Activated B cell treated with CpG ODN at 0.5 μM for 24 hours (primary cell): ENCODE data around the gene BCL2A1. TPM values are rescaled to one million over a fixed set of nuclear protein-coding genes. Genes with fewer than 3 reads are reported as not detected.
A peak's percentile ranks its signal among the peaks of the same experiment; 100 is the strongest.

ENCODE experiments used
- ATAC-seq: fragments of 200-7000 bp; cut with Tn5 transposase; one replicate; pipeline ENCODE4 v1.10.0; 2021; ENCODE audit warnings: low read depth, mild to moderate bottlenecking, moderate library complexity
- CTCF ChIA-PET: fragments of 350-600 bp; sonication (Branson Sonifier 250); formaldehyde crosslinking; loops from one replicate; lab custom pipeline; 2021; ENCODE audit warnings: antibody characterized with exemption; lab: Charles Lee
- POLR2A ChIA-PET: fragments of 350-600 bp; sonication (Branson Sonifier 250); formaldehyde crosslinking; loops from one replicate; lab custom pipeline; 2021; ENCODE audit warnings: antibody characterized with exemption; lab: Charles Lee
- DNase-seq: peaks from one replicate; pipeline ENCODE4 v3.0.0; 2022
- H3K27ac Mint-ChIP-seq: one replicate; pipeline ENCODE4 v1.8.0; 2020; ENCODE audit warnings: mixed read lengths
- H3K27me3 Mint-ChIP-seq: one replicate; pipeline ENCODE4 v1.8.0; 2021; ENCODE audit warnings: mixed read lengths
- H3K36me3 Mint-ChIP-seq: one replicate; pipeline ENCODE4 v1.8.0; 2021; ENCODE audit warnings: low read depth, mixed read lengths
- H3K4me1 Mint-ChIP-seq: one replicate; pipeline ENCODE4 v1.8.0; 2021; ENCODE audit warnings: mixed read lengths
- H3K4me3 Mint-ChIP-seq: one replicate; pipeline ENCODE4 v1.8.0; 2020; ENCODE audit warnings: mild to moderate bottlenecking, mixed read lengths
- H3K9me3 Mint-ChIP-seq: one replicate; pipeline ENCODE4 v1.8.0; 2020; ENCODE audit warnings: mixed read lengths
- CTCF ChIP-seq: fragments of 200-600 bp; IDR thresholded peaks from one replicate; pipeline ENCODE4 v1.8.0; 2022; ENCODE audit warnings: antibody characterized with exemption, mild to moderate bottlenecking
- intact Hi-C: fragments of 100-400 bp; cut with micrococcal nuclease; formaldehyde crosslinking; loops from one replicate; pipeline ENCODE4 v1.15.1; 2024
- total RNA-seq: library from RNA; stranded (reverse); gene quantifications from 2 replicates; pipeline ENCODE4 v1.2.3, GENCODE V29; 2022

The BCL2A1 gene
- total RNA-seq, 1 donor from 2014 or later, result 181 TPM

GRCh38 chr15:80010131-80010673 is 39.2 kb upstream of the BCL2A1 start:
- H3K4me3 Mint-ChIP-seq, result peak overlapping the region; percentile 57
- intact Hi-C loops, result loop anchor here (2.0 kb wide), 2 partner anchors 31 to 49 kb away; partner anchors contain the start of gene ZFAND6
- CTCF ChIA-PET, result no interaction called here
- ATAC-seq, result peak; percentile 56
- POLR2A ChIA-PET, result interaction anchor here (0.8 to 5.0 kb wide), 8 partner anchors 23 to 142 kb away, joined by 3 to 39 read pairs (median 4); partner anchors contain the start of genes BCL2A1 and ZFAND6
- peak overlapping the region; percentile 87 for H3K27ac Mint-ChIP-seq
- peaks cover 73% of the 10 kb centered on the region for H3K4me1 Mint-ChIP-seq
- no peak for DNase-seq
- H3K27me3 Mint-ChIP-seq, result no peaks in the 10 kb centered on the region
- H3K9me3 Mint-ChIP-seq, result peaks cover 5% of the 10 kb centered on the region
- peaks cover 11% of the 10 kb centered on the region for H3K36me3 Mint-ChIP-seq
- no peak for TF ChIP-seq CTCF

GRCh38 chr15:80007532-80007931 is 36.5 kb upstream of the BCL2A1 start:
- ATAC-seq, result no peak
- TF ChIP-seq CTCF, result no peak

GRCh38 chr15:80006946-80007345 is 36.0 kb upstream of the BCL2A1 start:
- ChIA-PET POLR2A (interaction anchor here (0.6 to 5.0 kb wide), 4 partner anchors 10 to 53 kb away, joined by 8 to 39 read pairs (median 16); partner anchors contain the start of gene ZFAND6), CTCF (interaction anchor here (0.8 kb wide), 1 partner anchor 151 kb away, joined by 3 read pairs; no protein-coding TSS in a partner anchor)
- DNase-seq (no peak), ATAC-seq (no peak)
- Mint-ChIP-seq H3K4me3 (no peak overlapping the region), H3K9me3 (no peaks in the 10 kb centered on the region), H3K36me3 (peaks cover 10% of the 10 kb centered on the region), H3K27me3 (no peaks in the 10 kb centered on the region), H3K4me1 (peaks cover 51% of the 10 kb centered on the region), H3K27ac (peak overlapping the region; percentile 56)
- intact Hi-C loops, result no loop called here
- TF ChIP-seq CTCF, result no peak

More at GRCh38 chr15:80007532-80007931, 36.5 kb upstream of the BCL2A1 start:
- H3K27me3 Mint-ChIP-seq, result no peaks in the 10 kb centered on the region
- peak overlapping the region; percentile 56 for H3K27ac Mint-ChIP-seq
- CTCF ChIA-PET, result no interaction called here
- no peak overlapping the region for H3K4me3 Mint-ChIP-seq
- POLR2A ChIA-PET, result interaction anchor here (0.6 to 5.0 kb wide), 4 partner anchors 10 to 53 kb away, joined by 8 to 39 read pairs (median 16); partner anchors contain the start of gene ZFAND6
- peaks cover 7% of the 10 kb centered on the region for H3K36me3 Mint-ChIP-seq
- intact Hi-C loops, result no loop called here
- H3K9me3 Mint-ChIP-seq, result no peaks in the 10 kb centered on the region
- peaks cover 57% of the 10 kb centered on the region for H3K4me1 Mint-ChIP-seq
- no peak for DNase-seq

- DNase-seq (no peak), ATAC-seq (no peak)
- peaks cover 19% of the 10 kb centered on the region for H3K36me3 Mint-ChIP-seq
- POLR2A ChIA-PET, result no interaction called here
- TF ChIP-seq CTCF, result no peak
- intact Hi-C loops, result no loop called here
- no peaks in the 10 kb centered on the region for H3K27me3 Mint-ChIP-seq
- H3K9me3 Mint-ChIP-seq, result peaks cover 4% of the 10 kb centered on the region
- CTCF ChIA-PET, result no interaction called here
- peaks cover 26% of the 10 kb centered on the region for H3K4me1 Mint-ChIP-seq
- peak overlapping the region; percentile 61 for H3K27ac Mint-ChIP-seq
- no peak overlapping the region for H3K4me3 Mint-ChIP-seq
These were observed 33.0 kb upstream of the BCL2A1 start for GRCh38 chr15:80003934-80004472.

- Mint-ChIP-seq H3K9me3 (peaks cover 4% of the 10 kb centered on the region), H3K36me3 (peaks cover 19% of the 10 kb centered on the region), H3K4me3 (no peak overlapping the region), H3K4me1 (peaks cover 18% of the 10 kb centered on the region), H3K27me3 (no peaks in the 10 kb centered on the region), H3K27ac (no peak overlapping the region)
- CTCF ChIA-PET, result no interaction called here
- no peak for ATAC-seq
- no peak for TF ChIP-seq CTCF
- intact Hi-C loops, result no loop called here
- POLR2A ChIA-PET, result no interaction called here
- no peak for DNase-seq
These were observed 32.2 kb upstream of the BCL2A1 start for GRCh38 chr15:80003171-80003570.
